Measurements from ENCODE around the gene DGKG.

DGKG gene

DNA sequence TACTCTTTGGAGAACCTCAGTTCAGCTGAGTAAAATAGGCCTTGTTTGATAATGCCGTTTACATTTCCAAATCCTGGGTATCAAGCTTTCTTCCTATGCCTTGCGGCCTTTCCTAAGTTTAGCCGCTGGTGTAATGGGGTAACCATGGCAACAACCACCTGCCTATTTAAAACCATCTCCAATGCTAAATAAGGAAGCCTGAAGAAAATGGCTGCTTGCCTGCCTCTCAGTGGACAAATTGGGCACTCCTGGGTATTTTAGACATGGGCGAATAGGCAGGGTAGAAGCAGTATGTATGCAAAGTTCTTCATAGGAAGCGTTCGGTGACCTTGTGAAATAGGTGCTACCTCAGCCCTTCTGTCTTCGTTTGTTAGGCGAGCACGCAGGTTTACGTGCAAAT, 122.7 kb downstream of the DGKG start:
- peak; percentile 15 for DNase-seq (ENCODE audit: low spot score)

- DNase-seq (ENCODE audit: low spot score), result no peak
Observed at GRCh38 chr3:186237915-186238314, 124.1 kb downstream of the DGKG start.

DNA sequence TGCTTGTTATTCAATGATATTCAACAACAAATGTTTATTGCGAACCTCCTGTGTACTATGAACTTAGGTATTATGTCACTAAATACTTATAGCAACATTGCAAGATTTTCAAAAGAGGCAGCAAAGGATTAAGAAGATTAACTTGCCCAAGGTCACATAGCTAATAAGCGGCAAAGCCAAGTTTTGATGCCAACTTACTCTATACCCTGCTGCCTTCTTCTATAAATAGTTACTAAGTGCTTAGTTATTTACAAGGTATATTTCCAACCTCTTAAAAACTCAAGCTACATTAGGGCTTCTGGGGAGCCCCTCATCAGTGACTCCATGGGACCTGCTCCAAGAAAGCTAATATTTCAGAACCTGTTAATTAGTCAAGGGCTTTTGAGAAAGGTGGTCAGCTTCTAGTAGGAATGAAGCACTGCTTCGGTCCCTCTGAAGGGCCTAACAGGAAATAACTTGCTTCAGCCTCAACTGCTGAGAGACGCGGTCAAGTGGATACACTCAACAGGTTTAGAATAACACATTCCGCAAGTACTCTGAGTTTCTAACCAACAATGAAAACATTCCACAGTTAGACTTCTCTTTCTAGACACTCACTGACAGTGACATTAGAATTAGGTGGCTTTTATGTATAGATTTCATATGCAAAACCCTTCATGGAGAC, 125.5 kb downstream of the DGKG start:
- no peak for DNase-seq (ENCODE audit: low spot score)

DNA sequence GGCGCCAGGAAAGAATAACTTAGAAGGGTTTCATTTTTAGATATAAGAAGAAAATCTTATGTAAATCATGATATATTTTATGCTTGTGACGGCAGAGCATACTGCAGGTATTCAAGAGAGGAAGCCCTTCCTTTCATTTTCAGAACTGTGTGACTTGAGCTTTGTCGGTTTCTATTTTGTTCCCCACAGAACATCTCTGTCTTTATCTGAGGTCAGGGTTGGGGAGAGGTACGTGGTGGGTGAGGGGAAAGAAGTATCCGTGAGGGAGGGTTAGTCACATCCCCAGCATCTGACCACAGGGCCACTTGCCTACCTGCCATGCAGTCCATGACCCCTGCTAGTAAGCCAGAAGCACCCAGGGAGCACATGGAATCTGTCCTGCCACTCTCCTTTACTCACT, 126.5 kb downstream of the DGKG start:
- no peak for DNase-seq (ENCODE audit: low spot score)

DNA sequence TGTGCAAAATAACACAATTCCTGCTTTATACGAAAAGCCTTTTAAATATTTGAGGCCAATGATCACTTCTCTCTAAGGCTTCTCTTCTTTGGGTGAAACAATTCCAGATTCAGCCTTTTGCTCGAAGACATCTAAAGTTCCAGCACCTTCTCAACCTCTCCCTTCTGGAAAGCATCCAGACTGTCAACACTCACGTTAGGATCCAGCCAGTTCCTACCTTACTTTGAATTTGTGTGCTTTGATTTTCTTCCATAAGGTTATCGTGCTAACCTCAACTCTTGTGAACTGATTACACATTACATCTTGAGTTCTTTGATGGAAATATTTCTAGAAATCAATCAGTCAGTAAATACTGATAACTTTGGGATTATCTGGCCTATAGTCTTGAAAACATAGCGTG, 127.9 kb downstream of the DGKG start:
- DNase-seq (ENCODE audit: low spot score), result no peak

- no peak for DNase-seq (ENCODE audit: low spot score)
Observed at GRCh38 chr3:186226482-186226881, 135.6 kb downstream of the DGKG start.

- no peak for DNase-seq (ENCODE audit: low spot score)
Observed at GRCh38 chr3:186225603-186226002, 136.4 kb downstream of the DGKG start.

GRCh38 chr3:186224041-186224610, 137.9 kb downstream of the DGKG start:
- DNase-seq (ENCODE audit: low spot score), result no peak

GRCh38 chr3:186223476-186223875, 138.6 kb downstream of the DGKG start:
- no peak for DNase-seq (ENCODE audit: low spot score)

DNA sequence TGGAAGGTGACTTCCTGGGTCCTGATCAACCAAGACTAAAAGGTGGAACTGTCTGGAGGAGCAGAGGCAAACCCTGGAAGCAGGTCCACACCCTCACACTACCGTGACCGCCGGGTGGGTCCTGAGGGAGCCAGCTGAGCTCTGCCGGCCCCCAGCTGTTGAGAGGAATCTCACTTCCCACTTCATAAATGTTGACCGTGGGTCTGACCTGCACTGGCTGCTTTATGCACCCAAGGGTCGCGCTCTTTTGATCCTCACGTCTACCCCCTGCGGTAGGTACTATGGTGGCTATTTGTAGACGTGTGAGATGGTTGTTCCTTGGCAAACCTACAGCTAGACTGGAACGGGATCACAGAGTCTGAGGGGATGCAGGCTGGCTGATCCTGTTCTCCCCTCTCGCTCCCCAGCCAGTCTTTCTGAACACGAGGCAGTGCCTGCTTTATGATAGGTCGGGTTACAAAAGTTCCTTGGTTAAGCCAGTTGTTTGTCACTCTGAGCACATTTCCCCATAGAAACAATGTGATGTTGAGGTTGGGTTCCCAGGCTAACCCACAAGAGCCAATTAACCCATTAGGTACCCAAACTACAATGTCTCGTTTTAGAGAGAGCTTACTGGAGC, 140.2 kb downstream of the DGKG start:
- no peak for DNase-seq (ENCODE audit: low spot score)

GRCh38 chr3:186220911-186221645, 141.0 kb downstream of the DGKG start:
- no peak for DNase-seq (ENCODE audit: low spot score)

GRCh38 chr3:186220365-186220764, 141.7 kb downstream of the DGKG start:
- peak; percentile 72 for DNase-seq (ENCODE audit: low spot score)

DNA sequence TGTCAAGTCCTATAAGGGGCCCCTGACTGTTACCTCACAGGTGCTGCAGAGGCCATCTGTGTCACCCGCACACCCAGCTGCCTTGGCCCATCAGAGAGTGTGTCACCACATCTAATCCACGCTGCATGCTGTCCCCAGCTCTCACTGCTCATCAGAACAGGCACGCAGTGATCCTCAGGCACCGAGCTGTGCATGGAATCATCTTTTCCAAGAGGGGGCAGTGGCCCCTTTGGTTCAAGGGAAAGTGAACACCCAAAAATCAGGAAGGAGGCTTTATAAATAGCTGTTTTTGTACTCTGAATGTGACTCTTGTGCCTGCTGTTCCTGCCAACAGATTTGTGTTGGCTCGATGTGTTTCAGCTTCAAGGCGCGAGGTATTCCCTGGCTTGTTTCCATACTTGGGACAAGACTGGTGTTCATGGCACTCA, 142.8 kb downstream of the DGKG start:
- DNase-seq (ENCODE audit: low spot score), result no peak

DNA sequence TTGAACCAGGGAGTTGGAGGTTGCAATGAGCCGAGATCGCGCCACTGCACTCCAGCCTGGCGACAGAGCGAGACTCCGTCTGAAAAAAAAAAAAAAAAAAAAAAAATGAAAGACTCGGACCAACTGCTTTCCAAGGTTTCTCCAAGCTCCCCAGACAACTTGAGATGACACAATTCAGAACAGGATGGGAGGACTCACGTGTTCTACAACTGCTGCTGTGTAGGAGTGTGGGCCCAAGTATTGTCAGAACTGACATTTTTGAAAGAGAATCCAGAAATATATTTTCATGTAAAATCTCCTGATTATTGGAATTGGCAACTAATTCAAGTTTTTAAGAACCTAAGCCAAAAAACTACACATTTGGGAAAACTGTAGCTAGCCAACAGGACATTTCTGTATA, 143.6 kb downstream of the DGKG start:
- DNase-seq (ENCODE audit: low spot score), result no peak

DNA sequence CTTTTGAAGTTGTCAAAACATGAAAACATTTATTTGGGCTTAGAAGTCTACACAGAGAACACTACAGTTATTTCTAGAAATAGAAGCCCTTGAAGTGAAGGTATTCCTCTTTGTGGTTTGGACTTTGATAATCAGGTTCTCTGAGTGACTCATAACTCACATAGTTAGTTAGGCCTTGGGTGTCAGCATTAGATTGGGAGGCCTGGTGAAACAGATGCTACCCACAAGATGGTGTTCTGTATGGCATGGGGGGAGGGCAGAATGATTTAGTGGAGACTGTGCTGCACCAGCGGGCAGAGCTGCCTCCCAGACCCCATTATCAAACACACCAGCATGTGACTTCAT, 144.2 kb downstream of the DGKG start:
- DNase-seq (ENCODE audit: low spot score), result peak; percentile 48

DNA sequence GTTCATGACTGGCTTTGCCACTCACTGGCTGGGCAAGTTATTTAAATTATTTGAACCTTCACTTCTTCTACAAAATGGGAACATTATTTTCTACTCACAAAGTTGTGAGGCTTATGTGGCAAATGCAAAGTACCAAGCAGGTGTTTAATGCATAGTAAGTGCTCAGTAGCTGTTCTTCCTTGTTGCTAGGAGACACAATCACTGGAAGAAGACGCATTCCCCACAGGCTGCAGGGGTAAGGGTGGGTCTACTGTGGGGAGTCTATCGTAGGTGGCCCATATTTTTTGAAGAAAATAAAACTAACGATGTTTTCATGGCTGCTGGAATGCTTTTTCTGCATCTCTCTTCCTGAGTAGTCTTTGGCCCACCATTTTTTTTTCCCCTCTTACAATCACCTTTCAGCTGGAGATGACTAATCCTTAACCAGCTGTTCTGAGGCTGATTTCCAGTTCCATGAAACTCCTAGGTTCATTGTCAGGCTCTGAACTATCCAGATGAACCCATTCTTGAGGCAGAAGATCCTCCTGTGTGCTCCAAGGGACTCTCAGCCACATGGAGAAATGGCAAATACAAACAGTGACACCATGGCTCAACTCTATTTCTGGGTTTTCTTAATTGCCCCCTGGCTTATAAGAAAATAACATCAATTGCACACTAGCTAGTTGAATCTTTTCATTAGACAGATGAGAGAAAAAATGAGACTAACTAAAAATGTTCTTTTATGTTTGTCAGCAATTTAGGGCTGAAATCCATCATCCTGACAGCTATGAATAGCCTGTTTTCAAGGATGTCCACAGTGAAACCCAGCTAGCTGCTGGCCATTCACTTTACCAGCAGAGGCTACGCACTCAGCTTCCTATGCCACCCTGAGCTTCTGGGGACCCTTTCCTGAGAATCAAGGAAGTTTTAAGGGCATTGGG, 144.9 kb downstream of the DGKG start:
- no peak for DNase-seq (ENCODE audit: low spot score)

DNA sequence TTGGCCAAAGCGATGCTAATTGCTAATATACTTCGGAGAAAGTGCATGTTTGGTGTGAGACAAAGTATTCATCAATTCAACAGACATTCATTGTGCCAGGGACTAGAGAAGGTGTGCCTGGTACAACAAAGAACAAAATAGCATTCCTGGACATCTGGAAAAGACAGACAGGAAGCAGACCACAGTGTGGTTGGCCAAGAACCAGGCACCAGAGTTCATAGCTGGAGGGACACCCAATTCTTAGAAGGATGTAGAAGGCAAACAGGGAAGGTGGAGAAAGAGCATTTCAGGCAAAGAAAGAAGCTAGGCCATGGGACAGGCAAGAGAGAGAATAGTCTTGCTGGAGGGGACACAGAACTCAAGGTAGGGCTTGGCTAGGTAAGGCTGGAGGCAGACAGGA, 147.4 kb downstream of the DGKG start:
- no peak for DNase-seq (ENCODE audit: low spot score)

DNA sequence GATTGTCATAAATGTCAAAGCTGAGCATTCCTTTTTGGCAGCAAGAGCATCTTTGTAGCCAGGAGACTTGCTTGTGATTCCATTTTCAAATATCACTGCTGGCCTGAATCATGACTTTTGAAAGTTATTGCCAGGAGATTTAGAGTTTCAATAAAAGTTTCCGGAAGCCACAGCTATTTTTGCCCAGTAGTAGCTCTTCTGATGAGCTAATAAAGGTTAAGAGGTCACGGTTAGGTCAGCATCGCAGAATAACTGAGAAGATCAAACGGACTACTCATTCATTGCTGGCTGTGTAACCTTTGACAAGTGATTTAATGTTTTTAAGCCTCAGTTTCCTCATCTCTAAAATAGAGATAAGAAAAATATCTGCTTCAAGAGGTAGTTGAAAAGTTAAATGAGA, 148.1 kb downstream of the DGKG start:
- no peak for DNase-seq (ENCODE audit: low spot score)

- no peak for DNase-seq (ENCODE audit: low spot score)
Observed at GRCh38 chr3:186212611-186213010, 149.4 kb downstream of the DGKG start.

DNA sequence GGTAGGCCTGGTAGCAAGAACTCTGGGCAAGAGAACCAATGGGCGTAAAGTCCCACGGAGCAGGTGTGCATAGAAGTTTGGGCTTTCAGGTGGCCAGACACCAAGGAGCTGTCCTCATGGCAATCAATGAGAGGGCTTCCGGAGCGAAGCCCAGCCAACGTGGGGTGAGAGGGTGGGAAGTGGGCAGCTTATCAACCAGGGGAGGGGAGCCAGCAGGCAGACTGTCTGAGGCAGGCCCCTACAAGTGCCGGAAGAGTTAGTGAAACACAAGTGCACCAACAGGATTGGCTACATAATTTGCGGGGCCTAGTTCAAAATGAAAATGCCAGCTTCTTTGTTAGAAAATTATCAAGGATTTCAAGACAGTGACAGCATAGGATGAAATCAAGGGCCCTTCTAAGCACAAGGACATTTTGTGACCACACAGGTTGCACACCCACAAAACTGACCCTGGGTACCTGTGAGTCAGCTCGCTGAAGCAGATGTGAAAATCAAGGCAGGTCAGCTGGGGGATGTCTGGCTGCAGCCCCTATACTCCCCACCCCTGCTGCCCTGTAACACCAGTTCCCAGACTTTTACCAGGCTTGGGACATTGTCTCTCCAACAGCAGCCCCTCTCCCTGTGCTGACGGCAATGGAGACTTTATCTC, 151.1 kb downstream of the DGKG start:
- DNase-seq (ENCODE audit: low spot score), result no peak

Measured in kidney tubule cell (primary cell).